ENCODE results near the gene WDFY2.

Gene WDFY2

DNA sequence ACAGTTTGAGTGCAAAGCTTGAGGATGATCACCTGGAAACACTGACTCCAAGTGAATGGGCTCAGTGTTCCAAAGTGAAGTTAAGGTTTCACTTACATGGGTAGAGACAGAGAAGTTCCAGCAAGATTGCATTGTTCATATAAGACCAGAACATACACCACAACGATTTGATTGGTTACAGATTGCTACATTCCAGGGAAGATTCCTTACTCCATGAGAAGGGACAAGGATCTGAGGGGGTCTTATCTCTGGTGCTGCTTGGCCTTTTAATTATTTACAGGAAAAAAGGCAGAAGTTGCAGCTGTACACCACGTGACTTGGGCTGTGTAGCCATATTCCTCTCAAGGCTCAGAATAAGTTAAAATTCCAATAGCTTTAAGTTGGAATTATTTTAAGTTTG is 12.3 kb downstream of the WDFY2 start:
- H3K27ac ChIP-seq: no peak overlapping the region
- TF ChIP-seq, protein P1, sequence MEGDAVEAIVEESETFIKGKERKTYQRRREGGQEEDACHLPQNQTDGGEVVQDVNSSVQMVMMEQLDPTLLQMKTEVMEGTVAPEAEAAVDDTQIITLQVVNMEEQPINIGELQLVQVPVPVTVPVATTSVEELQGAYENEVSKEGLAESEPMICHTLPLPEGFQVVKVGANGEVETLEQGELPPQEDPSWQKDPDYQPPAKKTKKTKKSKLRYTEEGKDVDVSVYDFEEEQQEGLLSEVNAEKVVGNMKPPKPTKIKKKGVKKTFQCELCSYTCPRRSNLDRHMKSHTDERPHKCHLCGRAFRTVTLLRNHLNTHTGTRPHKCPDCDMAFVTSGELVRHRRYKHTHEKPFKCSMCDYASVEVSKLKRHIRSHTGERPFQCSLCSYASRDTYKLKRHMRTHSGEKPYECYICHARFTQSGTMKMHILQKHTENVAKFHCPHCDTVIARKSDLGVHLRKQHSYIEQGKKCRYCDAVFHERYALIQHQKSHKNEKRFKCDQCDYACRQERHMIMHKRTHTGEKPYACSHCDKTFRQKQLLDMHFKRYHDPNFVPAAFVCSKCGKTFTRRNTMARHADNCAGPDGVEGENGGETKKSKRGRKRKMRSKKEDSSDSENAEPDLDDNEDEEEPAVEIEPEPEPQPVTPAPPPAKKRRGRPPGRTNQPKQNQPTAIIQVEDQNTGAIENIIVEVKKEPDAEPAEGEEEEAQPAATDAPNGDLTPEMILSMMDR (conservative IDR thresholded peaks at IDR 0.05): no peak

DNA sequence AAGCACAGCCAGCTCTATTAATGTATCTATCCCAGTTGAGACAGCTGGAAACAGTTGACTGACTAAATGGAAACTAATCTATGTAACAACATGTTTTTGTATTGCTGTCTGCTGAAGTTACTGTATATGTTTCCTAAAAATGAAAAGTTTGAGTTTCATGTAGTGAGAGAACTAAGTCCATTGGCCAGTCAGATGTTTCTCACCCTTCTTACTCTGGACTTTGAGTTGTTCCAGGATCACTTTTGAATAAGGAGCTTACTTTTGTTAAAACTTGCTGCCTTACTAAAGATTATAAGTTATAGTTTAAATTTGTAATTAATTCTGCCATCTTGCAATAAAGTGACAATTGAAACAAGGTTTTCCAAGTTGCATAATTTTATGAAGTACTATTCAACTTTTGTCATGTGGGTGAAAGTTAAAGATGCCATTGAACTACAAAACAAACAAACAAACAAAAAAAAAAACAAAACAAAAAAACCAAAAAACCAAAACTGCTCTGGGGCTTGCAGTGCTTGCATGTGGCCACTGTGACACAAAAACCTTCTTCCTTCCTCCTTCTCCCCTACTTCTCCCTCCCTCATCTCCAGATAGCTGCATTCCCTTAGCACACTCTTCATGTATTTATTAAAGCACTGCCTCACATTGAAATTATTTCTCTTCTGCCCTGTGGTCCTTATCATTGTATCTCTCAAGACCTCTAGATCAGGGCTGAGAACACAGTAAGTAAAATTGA is 15.3 kb downstream of the WDFY2 start:
- TF ChIP-seq, protein P1 (conservative IDR thresholded peaks at IDR 0.05): no peak

DNA sequence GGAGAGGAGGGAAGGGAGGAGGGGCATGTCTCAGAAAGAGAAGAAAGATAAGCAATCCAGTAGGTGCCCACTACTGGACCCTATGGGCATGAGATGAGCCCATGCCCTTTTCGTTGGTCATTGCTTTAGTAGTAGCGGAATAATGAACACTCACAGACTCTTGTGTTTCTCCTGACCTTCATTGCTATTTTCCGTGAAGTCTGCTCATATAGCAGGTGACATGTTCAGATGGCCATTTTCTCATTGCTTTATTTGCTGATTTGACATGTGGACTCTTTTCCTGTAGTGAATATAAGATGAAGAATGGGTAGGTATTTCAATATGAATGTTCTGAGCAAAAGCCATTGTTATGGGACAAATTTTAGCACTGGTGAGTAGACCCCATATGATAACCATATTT is 16.4 kb downstream of the WDFY2 start:
- TF ChIP-seq, protein P1 (conservative IDR thresholded peaks at IDR 0.05): no peak

More for the DNA sequence above, 15.3 kb downstream of the WDFY2 start:
- no peak overlapping the region for H3K27ac ChIP-seq

DNA sequence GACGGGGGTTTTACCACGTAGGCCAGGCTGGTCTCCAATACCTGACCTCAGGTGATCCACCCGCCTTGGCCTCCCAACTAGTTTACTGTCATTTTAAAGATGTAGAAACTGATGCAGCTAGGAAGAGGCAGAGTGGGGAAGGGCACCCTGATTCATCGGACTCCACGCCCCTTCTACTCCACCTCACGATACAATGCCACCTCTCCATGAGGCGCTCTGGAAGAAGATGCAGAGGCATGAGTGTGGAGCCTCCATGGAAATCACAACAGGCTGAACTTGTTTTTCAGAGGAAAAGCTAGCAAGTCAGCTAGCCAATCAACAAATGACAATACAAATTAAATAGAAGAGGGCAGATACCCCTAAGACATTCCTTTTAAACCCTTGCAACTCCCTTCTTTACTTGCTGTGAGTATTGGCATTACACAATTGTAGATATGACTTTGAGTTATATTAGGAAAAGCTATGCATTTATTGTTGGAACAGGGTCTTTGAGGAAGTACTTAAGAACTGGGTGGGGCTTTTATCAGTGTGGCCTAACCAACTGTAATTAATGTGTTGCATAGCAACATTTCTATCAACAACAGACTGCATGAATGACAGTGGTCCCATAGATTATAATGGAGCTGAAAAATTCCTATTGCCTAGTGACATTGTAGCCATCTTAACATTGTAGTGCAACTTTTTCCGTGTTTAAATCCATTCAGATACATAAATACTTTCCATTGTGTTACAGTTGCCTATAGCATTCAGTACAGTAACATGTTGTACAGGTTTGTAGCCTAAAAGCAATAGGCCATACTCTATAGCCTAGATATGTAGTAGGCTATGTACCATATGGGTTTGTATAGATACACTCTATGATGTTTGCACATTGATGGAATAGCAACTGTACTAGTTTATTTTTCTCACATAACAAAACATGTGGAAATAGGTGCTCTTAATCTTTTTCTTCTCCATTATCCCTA is 17.6 kb downstream of the WDFY2 start:
- no peak overlapping the region for H3K27ac ChIP-seq

More for the DNA sequence above, 16.4 kb downstream of the WDFY2 start:
- no peak overlapping the region for H3K27ac ChIP-seq

DNA sequence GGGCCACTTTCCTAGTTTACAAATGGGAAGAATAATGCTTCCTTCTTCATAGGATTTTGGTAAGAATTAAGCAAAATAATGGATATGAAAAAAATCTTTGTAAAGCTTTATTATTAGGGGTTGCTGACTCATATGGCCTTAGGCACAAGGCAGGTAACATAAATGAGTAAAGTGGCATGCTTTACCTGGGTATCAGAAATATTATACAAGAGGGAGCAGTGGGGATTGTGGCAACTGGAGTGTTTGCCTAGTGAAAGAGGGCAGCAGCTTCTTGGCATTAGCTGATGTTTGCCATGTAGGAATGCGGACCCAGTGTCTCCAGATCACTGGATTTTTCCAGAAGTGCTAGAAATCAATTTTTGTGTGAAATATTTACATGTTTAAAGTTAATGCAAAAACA is 19.5 kb downstream of the WDFY2 start:
- TF ChIP-seq, protein P1 (conservative IDR thresholded peaks at IDR 0.05): no peak

More for the DNA sequence above, 17.6 kb downstream of the WDFY2 start:
- TF ChIP-seq, protein P1 (conservative IDR thresholded peaks at IDR 0.05): no peak

DNA sequence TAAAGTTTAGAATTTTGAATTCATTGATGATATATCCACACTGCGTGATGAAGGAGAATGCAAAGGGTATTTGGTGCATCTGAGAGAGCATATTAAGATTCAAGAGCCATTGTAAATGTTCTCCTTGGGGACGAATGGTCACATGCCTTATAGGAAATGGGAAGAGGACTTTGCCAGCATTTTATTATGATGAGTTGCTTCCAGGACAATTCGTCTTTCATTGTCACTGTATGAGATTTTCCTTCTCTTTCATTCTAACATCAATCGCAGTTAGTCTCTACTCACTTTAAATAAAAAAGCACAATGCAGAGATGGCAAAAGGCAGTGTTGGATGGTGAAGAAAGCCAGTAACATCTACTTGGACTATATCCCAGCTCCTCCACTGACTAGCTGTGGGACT is 21.4 kb downstream of the WDFY2 start:
- TF ChIP-seq, protein P1 (conservative IDR thresholded peaks at IDR 0.05): no peak

More for the DNA sequence above, 19.5 kb downstream of the WDFY2 start:
- H3K27ac ChIP-seq: no peak overlapping the region

DNA sequence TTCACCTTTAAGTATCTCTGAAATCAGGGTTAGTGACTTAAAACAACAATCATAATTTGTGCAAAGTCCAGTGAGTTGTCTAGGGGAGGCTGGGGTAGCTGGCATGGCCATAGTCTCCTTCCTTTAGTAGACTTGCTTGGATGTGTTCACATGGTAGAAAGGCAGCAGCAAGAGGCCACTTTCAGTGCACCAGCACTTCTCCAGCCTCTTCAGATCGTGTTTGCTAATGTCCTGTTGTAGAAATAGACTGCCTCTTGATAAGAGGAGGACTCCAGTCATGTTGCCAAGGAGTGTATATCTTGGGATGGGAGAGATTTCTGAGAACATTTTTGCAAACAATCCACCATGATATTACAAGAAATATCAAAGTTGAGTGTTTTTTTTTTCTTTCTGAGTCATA is 22.9 kb downstream of the WDFY2 start:
- TF ChIP-seq, protein P1 (conservative IDR thresholded peaks at IDR 0.05): no peak
- H3K27ac ChIP-seq: no peak overlapping the region

More for the DNA sequence above, 21.4 kb downstream of the WDFY2 start:
- H3K27ac ChIP-seq: no peak overlapping the region

All from VCaP (cell line).